ENCODE data around the gene TSR1.

TSR1 gene

GRCh38 chr17:2362416-2362815 is 26.2 kb upstream of the TSR1 start:
- no peak for TF ChIP-seq CTCF (IDR thresholded peaks at IDR 0.05)
- Histone ChIP-seq H3K9ac (no peak overlapping the region), H3K79me2 (peaks cover 9% of the 10 kb centered on the region), H3K4me3 (ENCODE audit: low read depth, low read length) (no peak overlapping the region), H3K4me1 (no peaks in the 10 kb centered on the region), H3K9me3 (ENCODE audit: control insufficient read depth, low read length) (no peaks in the 10 kb centered on the region), H3K27ac (no peak overlapping the region), H3K4me2 (ENCODE audit: low read length) (no peak overlapping the region), H2AFZ (no peak overlapping the region), H3K27me3 (ENCODE audit: control insufficient read depth, insufficient read depth, low read length) (no peaks in the 10 kb centered on the region), H3K36me3 (ENCODE audit: control insufficient read depth, insufficient read depth, low read length) (no peaks in the 10 kb centered on the region)

DNA sequence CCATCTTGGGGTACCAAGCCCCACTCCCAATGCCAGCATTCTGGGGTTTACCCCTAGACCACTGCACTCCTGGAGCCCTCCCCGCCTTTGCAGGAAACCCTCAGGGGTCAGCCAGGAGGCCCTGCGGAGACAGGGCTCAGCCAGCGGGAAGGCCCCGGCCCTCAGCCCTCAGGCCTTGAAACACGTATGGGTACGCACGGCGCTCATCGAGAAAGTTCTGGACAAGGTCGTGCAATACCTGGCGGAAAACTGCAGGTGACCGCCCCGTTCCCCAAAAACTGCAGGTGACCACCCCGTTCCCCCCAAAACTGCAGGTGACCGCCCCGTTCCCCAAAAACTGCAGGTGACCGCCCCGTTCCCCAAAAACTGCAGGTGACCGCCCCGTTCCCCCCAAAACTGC is 25.8 kb upstream of the TSR1 start:
- Histone ChIP-seq H3K36me3 (ENCODE audit: control insufficient read depth, insufficient read depth, low read length) (no peaks in the 10 kb centered on the region), H3K27me3 (ENCODE audit: control insufficient read depth, insufficient read depth, low read length) (no peaks in the 10 kb centered on the region), H3K4me3 (ENCODE audit: low read depth, low read length) (no peak overlapping the region), H3K79me2 (peaks cover 13% of the 10 kb centered on the region), H3K9me3 (ENCODE audit: control insufficient read depth, low read length) (no peaks in the 10 kb centered on the region), H2AFZ (no peak overlapping the region), H3K4me2 (ENCODE audit: low read length) (no peak overlapping the region), H3K4me1 (no peaks in the 10 kb centered on the region), H3K9ac (no peak overlapping the region), H3K27ac (no peak overlapping the region)
- TF ChIP-seq CTCF (IDR thresholded peaks at IDR 0.05), result no peak

- Histone ChIP-seq H3K27me3 (ENCODE audit: control insufficient read depth, insufficient read depth, low read length) (no peaks in the 10 kb centered on the region), H3K9me3 (ENCODE audit: control insufficient read depth, low read length) (no peaks in the 10 kb centered on the region), H2AFZ (no peak overlapping the region), H3K9ac (no peak overlapping the region), H3K36me3 (ENCODE audit: control insufficient read depth, insufficient read depth, low read length) (no peaks in the 10 kb centered on the region), H3K4me2 (ENCODE audit: low read length) (no peak overlapping the region), H3K4me3 (ENCODE audit: low read depth, low read length) (no peak overlapping the region), H3K79me2 (peaks cover 17% of the 10 kb centered on the region), H3K27ac (no peak overlapping the region), H3K4me1 (no peaks in the 10 kb centered on the region)
- TF ChIP-seq CTCF (IDR thresholded peaks at IDR 0.05), result no peak
Measured at GRCh38 chr17:2361010-2361760, 24.9 kb upstream of the TSR1 start.

GRCh38 chr17:2357931-2358434 is 21.7 kb upstream of the TSR1 start:
- Histone ChIP-seq H3K27me3 (ENCODE audit: control insufficient read depth, insufficient read depth, low read length) (no peaks in the 10 kb centered on the region), H3K4me2 (ENCODE audit: low read length) (no peak overlapping the region), H3K4me3 (ENCODE audit: low read depth, low read length) (no peak overlapping the region), H2AFZ (no peak overlapping the region), H3K9ac (no peak overlapping the region), H3K9me3 (ENCODE audit: control insufficient read depth, low read length) (no peaks in the 10 kb centered on the region), H3K27ac (no peak overlapping the region), H3K36me3 (ENCODE audit: control insufficient read depth, insufficient read depth, low read length) (no peaks in the 10 kb centered on the region), H3K4me1 (no peaks in the 10 kb centered on the region), H3K79me2 (peaks cover 17% of the 10 kb centered on the region)
- TF ChIP-seq CTCF (IDR thresholded peaks at IDR 0.05), result no peak

DNA sequence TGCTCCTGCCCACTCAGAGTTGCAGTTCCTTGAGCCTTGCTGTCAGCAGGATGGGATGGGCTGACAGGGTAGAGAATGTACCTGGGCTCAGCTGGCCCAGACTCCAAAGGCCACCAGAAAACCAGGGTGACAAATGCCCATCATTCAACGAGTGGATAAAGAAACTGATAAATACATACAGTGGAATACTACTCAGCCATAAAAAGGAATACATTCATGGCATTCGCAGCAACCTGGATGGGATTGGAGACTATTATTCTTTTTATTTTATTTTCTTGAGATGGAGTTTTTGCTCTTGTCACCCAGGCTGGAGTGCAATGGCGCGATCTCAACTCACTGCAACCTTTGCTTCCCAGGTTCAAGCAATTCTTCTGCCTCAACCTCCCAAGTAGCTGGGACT is 21.0 kb upstream of the TSR1 start:
- H3K79me2 ChIP-seq, result peaks cover 17% of the 10 kb centered on the region
- no peak overlapping the region for H3K27ac ChIP-seq
- no peak for TF ChIP-seq CTCF (IDR thresholded peaks at IDR 0.05)
- H3K36me3 ChIP-seq (ENCODE audit: control insufficient read depth, insufficient read depth, low read length), result no peaks in the 10 kb centered on the region
- H3K9me3 ChIP-seq (ENCODE audit: control insufficient read depth, low read length), result no peaks in the 10 kb centered on the region
- no peaks in the 10 kb centered on the region for H3K4me1 ChIP-seq
- no peak overlapping the region for H2AFZ ChIP-seq
- H3K4me3 ChIP-seq (ENCODE audit: low read depth, low read length), result no peak overlapping the region
- no peaks in the 10 kb centered on the region for H3K27me3 ChIP-seq (ENCODE audit: control insufficient read depth, insufficient read depth, low read length)
- H3K4me2 ChIP-seq (ENCODE audit: low read length), result no peak overlapping the region
- no peak overlapping the region for H3K9ac ChIP-seq
